NCI-H446 treated with DMSO at 0.1 percent for 48 hours (cell line): ENCODE data around the gene CRYBB1.
"Not testable (repeated sequence)": the region's sequence is repeated elsewhere in the genome, so short reads cannot be mapped to it uniquely, and the experiment has no call there.

Experiments
- DNase-seq: peaks from one replicate; lab custom pipeline; 2025; lab: John Stamatoyannopoulos, UW

CRYBB1 gene

DNA sequence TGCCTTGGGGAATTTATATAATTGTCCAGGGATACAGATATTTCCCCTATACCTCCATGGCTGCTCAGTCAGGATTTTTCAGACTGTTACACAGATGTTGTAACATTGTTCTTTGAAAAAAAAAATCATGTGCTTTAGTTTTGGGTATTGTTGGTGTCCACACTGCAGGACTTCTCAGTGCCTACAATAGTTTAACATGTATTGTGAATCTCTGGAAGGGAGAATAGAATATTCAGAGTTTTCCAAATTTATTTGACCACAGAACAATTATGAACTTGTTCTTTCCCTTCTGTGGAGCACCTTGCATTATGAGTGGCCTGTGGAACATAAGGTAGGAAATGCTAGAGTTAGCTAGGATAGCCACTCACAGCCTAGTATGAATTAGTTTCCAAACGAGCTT is 18.5 kb upstream of the CRYBB1 start:
- no peak for DNase-seq

DNA sequence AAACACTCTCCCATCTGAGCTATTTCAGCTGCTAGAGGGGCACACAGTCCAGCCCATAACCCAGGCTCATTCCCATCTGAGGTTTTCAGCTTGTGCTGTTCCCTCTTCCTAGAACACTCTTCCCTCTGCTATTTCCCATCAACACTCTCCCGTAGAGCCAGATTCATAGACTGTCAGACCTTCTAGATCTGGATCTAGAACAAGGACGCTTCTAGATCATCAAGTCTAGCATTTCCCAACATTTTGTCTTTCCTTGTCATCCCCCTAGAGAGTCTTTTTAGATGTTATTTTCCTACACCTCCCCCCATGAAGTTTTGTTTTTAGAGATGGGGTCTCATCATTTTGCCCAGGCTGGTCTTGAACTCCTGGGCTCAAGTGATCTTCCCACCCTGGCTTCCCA is 17.3 kb upstream of the CRYBB1 start:
- DNase-seq = no peak

DNA sequence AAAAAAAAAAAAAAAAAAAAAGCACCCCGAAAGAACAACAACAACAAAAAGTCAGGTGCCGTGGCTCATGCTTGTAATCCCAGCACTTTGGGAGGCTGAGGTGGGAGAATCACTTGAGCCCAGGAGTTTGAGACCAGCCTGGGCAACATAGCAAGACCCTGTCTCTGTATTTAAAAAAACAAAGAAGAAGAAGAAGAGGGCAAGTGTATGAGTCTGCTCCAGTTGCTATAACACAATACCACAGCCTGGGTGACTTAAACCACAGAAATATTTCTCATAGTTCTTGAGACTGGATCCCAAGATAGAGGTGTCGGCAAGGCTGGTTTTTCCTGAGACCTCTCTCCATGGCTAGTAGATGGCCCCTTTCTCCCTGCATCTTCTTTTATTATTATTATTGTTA is 16.4 kb upstream of the CRYBB1 start:
- no peak for DNase-seq

DNA sequence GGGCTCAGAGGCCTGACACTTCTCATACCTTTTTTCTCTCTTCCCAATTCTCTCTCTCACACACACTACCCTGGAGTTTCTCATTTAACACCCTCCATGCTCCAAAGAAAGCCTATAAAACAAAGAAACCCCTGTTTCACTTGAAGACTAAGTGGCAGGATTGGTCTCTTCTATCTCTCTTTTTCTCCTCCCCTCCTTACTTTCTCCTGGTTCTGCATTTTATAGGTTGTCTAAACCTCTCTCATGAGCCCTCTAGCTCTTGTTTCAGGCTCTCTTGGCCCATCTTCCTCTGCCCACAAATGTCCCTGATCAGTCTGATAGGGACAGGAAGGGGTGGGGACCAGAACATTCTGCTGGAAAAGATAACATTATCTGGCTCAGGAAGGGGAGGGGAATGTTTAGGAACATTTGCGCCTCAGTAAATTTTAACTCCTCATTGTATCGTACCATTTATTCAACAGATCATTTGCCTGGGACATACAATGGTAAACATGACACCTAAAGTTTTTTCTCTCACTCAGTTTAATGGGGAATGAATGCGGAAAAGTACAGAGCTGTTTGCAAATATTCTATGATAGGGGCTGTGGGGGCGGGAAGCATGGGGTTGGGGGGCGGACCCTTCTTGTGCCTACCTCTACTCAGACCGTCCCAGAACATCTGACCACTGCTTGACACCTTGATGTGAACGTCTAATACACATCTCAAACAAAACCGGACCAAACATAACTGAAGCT is 14.8 kb upstream of the CRYBB1 start:
- DNase-seq = no peak

DNA sequence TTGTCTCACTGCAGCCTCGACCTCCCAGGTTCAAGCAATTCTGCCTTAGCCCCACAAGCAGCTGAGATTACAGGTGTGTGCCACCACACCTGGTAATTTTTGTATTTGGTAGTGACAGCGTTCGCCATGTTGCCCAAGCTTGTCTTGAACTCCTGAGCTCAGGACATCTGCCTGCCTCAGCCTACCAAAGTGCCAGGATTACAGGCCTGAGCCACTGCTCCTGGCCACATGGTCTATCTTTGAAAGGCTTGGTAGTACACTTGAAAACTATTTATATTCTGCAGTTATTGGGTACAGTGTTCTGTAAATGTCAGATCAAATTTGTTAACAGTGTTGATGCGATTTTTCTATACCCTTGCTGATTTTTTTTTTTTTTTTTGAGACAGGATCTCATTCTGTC is 13.5 kb upstream of the CRYBB1 start:
- DNase-seq = no peak

DNA sequence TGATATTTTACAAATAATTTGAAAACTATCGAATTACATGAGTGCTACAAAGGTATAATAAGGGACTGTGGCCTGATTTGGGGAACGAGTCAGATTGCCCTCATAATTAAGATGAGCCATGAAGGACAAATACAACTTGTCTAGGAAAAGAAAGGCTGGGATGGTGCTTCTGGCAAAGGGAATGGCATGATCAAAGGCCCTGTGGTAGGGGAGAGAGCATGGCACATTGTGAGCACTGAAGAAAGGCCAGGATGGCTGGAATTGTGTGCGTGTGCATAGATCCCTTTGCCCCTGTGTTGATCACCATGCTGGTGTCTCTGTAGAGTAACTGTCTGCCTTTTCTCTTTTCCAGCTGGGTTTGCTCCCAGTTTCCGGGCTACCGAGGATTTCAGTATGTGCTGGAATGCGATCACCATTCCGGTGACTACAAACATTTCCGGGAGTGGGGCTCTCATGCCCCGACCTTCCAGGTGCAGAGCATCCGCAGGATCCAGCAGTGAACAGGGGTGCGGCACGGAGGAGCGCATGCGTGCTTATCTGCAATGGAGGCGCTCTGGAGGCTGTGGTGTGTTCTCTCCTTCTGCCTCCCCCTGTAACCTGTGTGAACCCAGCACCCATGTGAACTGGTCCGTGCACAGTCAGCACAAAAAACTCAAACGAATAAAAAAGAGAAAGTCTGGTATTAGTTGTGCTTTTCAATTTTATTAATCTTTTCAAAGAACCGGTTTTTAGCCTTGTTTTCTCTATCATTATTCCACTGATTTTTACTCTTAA is 12.3 kb upstream of the CRYBB1 start:
- no peak for DNase-seq

DNA sequence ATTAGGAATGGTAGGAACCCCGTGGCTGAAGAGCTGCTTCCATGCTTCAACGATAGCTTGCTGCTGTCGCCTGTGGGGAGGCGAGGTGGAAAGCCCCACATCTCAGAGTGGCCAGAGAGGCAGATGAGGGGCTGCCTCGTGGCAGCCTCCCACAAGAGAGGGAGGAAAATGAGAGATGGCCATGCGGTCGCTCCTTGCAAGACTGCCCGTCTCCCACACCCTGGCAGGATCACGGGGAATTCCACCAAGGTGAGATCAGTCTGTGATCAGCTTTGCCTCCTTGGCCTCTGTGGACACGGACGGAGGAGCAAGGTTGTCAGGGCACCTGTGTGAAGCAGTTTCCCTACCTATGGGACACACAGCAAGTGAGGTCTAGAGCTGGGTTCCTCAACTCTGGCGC is 7.0 kb upstream of the CRYBB1 start:
- DNase-seq = no peak

DNA sequence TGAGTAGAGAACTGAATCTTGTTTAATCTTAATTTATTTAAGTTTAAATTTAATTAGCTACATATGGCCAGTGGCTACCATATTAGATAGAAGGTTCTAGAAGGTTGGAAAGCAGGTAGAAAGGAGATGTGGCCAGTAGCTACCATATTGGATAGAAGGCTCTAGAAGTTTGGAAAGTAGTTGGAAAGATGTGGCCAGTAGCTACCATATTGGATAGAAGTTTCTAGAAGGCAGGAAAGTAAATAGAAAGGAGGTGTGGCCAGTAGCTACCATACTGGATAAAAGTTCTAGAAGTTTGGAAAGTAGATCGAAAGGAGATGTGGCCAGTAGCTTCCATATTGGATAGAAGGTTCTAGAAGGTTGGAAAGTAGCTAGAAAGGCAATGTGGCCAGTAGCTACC is 6.2 kb upstream of the CRYBB1 start:
- DNase-seq = no peak

DNA sequence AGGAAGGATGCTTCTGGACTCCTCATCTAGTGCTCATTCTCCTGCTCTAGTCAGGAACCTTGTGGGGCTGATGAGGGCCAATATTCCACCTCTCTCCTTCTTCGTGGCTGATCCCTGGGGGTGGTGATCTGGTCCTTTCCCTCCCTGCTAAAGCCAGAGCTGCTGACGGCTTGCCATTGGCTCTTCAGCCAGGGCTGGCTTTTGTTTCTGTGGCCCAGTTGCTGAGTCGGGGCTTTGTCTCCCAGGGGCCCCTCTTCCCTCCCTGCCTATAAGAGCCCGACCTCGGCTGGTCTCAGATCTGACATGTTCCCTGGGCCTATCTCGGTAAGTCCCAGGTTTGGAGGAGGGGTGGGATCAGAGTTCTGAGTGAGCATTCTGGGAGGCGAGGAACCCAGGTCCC is 3.8 kb upstream of the CRYBB1 start, which contains the start of gene CRYBA4:
Gene CRYBA4 (plus strand): TSS at position 301 of the 400 bp plus-strand sequence. CDS start 634 bp downstream, outside the sequence.
- DNase-seq = no peak

DNA sequence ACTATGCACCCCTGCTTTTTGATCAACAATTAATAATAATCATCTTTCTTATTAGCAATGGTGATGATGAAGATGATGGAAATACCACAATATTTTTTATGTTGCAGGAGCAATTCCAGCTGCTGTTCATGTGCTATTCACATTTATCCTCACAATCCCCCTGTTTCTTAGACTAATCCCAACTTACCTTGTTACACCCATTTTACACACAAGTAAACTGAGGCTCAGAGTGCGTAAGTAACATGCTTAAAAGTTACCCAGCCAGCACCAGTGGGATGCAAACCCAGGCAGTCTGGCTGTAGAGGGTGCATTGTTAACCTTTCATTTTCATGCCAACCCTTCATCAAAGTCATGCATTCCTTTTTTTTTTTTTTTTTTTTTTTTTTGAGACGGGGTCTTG is 2.4 kb upstream of the CRYBB1 start:
- no peak for DNase-seq

DNA sequence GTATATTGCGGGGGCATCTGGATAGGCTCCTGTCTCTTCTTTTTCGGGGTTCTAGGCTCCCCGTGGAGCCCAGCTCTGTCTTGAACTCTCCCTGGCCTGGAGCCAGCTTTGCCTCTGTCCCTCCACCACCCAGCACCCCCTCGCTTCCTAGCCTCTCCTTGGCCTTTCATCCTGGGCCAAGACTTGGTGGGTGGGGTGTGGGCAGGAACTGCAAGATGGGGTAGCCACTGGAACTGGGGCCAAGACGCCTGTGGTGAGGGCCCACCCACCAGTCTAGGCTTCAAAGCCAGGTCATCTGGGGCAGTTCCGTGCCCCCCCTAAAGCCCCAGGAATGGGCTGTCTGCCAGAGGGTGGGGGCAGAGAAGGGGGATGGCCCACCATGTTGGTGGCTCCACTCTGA is 1.7 kb upstream of the CRYBB1 start:
- no peak for DNase-seq

DNA sequence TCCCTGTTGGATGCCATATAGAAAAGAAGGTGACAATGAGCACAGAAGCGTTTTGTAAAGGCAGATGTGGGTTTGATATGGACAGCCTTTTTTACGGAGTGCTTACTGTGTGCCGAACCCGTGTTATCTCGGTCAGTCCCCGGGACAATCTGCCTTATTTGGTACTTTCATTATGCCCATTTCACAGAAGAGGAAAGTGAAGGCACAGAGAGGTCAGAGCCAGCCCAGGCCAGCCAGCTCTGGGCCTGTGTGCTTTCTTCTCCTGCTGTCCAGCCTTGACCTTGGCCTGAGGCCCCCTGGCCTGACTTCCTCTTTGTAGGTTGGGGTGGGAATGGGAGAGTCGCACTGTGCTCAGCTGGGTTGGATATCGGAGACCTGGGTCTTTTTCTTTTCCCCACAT is 628 bp upstream of the CRYBB1 start:
- DNase-seq = no peak

DNA sequence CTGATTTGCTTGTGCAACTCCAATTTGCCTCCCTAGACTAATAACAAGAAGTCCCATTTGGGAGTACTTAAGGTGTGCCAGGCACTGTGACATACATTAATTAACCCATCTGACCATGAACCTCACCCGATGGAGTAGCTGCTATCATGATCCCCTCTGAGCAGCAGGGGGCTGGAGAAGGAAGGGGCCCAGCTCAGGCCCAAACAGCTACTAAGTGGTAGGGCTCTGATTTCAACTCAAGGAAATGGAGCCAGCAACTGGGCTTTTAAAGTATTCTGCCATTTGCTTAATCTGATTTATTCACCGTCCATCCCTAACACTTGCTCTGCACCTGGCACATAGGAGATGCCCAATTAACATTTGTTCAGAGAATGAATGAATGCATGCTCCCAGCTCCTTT is 1.2 kb downstream of the CRYBB1 start:
- no peak for DNase-seq

DNA sequence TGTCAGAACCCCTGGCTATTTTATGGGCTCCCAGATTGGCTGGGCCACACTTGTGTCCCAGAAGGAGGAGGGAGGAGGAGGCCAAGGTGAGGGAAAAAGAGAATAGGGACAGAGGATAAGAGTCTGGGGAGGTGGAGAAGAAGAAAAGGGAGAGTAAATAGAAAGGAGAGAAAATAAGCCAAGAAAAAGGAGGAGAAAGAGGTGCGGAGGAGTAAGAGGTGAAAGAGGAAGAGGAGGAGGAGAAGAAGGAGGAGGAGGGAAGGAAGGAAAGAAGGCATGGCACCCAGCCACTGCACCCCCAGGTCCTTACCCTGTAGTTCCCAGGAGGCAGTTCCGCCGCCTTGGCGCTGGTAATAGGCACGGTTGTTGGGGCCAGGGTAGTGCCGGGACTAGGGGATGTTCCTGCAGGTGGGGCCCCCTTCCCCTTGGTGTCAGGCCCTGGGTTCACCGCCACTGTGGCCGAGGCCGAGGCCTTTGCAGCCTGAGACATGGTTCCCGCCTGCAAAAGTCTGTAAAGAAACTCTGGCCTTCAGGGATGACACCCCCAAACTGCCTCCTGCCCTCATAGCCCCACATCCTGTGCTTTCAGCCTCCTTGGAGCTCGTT is 1.9 kb downstream of the CRYBB1 start:
- DNase-seq = no peak

DNA sequence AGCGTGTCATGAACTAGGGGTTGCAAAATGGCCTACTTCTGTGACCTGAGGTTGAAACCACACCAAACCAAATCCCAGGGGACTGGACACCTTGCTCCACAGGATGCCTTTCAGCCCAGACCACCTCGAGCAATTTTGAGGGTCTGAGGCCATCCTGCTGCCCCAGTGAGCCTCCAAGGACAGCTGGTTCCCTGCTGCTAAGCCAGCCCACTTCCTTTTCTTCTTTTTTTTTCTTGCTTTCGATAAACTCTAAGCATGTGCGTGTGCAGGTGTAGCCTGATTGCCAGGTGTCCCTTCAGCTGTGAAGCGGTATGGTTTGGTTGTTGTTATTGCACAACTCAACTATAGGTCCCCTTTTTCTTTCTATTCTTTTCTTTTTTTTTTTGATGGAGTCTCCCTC is 2.7 kb downstream of the CRYBB1 start:
- DNase-seq = no peak

DNA sequence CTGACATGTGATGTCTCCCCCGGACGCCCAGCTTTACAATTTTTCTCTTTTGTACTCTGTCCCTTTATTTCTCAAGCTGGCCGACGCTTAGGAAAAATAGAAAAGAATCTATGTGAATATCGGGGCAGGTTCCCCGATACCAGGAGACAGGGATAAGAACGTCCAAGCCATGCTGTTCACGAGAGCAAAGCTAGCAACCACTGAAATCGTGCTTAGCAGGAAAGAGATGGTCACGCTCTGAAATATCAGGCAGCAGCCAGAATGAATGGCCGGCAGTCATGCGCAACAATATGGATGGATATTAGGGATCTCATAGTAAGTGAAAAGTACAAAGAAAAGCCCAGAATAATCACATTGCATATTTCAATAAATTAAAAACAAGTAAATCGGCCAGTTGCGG is 3.5 kb downstream of the CRYBB1 start:
- DNase-seq = no peak

DNA sequence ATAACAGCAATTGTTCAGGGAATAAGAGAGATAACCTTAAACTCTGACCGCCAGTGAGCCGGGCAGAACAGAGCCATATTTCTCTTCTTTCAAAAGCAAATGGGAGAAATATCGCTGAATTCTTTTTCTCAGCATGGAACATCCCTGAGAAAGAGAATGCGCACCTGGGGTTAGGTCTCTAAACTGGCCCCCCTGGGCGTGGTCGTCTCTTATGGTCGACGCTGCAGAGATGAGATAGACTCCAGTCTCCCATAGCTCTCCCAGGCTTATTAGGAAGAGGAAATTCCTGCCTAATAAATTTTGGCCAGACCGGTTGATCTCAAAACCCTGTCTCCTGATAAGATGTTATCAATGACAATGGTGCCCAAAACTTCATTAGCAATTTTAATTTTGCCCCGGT is 4.1 kb downstream of the CRYBB1 start:
- DNase-seq = not testable (repeated sequence)

DNA sequence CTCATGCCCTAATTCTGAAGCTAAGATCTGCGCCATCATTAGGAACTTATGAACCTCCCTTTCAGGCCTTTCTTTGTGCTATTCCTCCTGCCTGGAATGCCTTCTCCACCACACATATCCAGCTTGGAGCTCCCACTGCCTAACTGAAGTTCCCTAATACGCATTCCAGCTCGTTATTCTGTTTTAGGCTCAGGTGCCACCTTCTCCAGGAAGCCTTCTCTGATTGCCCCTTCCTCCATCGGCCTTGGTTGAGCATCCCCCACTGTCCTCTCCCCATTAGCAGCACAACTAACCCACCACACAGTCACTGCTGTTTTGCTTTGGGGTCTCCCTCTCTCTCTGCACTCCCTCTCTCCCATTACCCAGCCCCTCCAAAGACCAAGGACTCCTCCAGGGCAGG is 5.2 kb downstream of the CRYBB1 start:
- DNase-seq = no peak

DNA sequence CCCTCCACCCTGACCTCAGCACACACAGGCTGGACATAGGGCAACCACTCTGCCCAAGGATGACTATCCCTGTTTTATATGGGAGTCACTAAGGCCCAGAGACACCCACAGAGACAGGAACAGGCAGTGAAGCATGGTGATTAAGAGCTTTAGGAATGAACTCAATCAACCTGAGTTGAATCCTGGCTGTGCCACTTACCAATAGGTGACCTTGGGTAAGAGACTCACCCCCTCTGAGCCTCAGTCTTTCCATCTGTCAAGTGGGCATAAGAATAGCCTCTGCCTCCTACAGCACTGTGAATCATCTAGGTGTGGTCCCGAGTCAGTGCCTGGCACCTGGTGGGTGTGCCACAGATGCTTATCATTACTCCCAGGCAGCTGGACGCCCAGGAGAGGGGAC is 6.8 kb downstream of the CRYBB1 start:
- no peak for DNase-seq

DNA sequence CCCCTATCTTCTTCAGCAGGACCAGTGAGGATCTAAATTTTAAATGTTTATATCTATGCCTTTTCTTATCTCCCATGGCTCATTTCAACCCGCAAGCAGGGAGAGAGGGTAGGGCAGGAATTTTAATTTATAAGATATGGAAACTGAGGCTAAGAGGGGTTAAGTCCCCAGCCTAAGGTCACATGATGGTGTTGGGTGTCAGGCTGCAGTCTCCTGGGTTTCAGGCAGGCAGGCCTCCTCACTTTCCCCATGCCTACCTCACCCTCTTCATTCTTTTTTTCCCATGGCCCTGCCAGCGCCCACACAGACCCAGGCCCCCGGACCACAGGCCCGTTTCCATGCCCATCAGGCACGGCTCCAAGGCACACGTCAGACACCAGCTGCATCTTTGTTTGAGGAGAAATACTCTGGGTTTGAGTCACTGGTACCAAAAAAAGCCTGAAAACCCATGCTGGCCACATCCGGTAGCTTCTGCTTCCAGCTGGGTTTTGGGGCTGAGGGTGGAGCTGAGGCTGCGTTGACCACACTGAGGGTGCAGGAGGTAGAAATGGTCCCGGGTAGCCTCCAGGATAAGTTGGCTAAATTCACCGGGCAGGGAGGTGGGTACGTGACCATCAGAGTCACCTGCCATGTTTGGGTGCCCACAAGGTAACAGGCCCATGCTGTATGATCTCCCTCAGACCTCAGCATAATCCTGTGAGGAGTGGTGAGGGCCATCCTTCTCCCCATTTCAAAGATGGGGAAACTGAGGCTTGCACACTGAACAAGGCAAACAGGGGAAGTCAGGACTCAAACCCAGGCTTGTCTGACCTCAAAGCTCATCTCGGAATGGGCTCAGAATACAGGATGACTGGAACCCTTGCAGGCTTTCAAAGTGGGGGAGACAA is 7.5 kb downstream of the CRYBB1 start:
- DNase-seq = no peak

DNA sequence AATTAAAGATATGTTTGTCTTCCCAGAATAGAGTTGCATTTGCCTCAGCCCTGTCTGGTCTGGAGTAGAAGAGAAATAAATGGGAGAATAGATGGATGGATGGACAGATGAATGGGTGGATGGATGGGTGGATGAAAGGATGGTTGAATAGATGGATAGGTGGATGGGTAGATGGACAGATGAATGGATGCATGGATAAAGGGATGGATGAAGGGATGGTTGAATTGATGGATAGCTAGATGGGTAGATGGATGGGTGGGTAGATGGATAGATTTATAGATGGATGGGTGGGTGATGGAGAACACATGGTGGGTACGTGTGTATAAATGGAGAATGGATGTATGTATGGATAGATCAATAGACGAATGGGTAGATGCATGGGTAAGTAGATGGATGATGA is 8.5 kb downstream of the CRYBB1 start:
- no peak for DNase-seq

DNA sequence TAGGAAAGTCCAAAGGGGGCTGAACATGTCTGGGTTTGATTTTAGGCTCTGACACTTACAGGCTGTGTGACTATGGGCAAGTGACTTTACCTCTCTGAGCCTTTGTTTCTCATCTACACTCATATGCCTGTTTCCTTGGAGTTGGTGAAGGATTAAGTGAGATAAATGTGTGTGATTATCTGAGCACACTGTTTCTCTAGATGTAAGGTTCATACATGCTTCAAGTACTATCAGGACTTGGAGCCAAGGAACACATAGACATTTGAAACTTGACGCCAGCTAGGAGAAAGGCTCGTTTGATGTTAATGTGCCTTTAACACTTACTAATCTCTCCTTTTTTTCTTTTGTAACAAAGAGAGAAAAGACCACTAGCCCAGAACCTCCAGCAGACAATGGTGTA is 9.7 kb downstream of the CRYBB1 start:
- no peak for DNase-seq
